HepG2 (cell line): ENCODE results near the gene ATP10A.

Source experiments
- FOXP1 ChIP-seq, 2 experiments: fragments of 450-650 bp in 1 of 2; IDR thresholded peaks; 2 replicates each; pipeline ENCODE4 v1.6.1; 2017 to 2018; ENCODE audit warnings: antibody characterized with exemption in 1 of 2
- GPN1 ChIP-seq: sonication (generic); formaldehyde crosslinking; IDR thresholded peaks from 2 replicates; pipeline ENCODE4 v1.5.1; 2020; ENCODE audit warnings: missing genetic modification reagents, borderline replicate concordance
- GTF2F1 ChIP-seq: fragments of 150-350 bp; IDR thresholded peaks from 2 replicates; pipeline ENCODE4 v1.6.1; 2014; ENCODE audit warnings: low read length
- MYNN ChIP-seq: sonication (generic); formaldehyde crosslinking; IDR thresholded peaks from 2 replicates; pipeline ENCODE4 v1.4.0; 2020; ENCODE audit warnings: mild to moderate bottlenecking, low read depth, missing genetic modification reagents
- PITX1 ChIP-seq: sonication (generic); formaldehyde crosslinking; IDR thresholded peaks from 2 replicates; pipeline ENCODE4 v1.5.1; 2020; ENCODE audit warnings: mild to moderate bottlenecking, missing genetic modification reagents
- POLR2A ChIP-seq, 2 experiments: IDR thresholded peaks; 2 replicates each; pipeline ENCODE4 v1.6.1; 2011; ENCODE audit warnings: low read depth in 2 of 2, low read length in 2 of 2, mild to moderate bottlenecking in 1 of 2, moderate library complexity in 1 of 2; ENCODE audit not compliant: insufficient read depth in 1 of 2
- RXRA ChIP-seq: sonication (generic); formaldehyde crosslinking; IDR thresholded peaks from 2 replicates; pipeline ENCODE4 v1.5.1; 2020; ENCODE audit warnings: missing genetic modification reagents
- ZFP36 ChIP-seq: fragments of 150-350 bp; IDR thresholded peaks from 2 replicates; pipeline ENCODE4 v1.6.1; 2018; ENCODE audit warnings: borderline replicate concordance, low read length, low read depth; ENCODE audit not compliant: partially characterized antibody
- ZNF124 ChIP-seq: sonication (generic); formaldehyde crosslinking; IDR thresholded peaks from 2 replicates; pipeline ENCODE4 v1.4.0; 2020; ENCODE audit warnings: missing genetic modification reagents

- TF ChIP-seq GTF2F1: no peak
- TF ChIP-seq ZFP36: no peak
- no peak for TF ChIP-seq FOXP1 (IDR thresholded peaks at IDR 0.05)
- no peak for TF ChIP-seq FOXP1 (CRISPR knock-in tag; IDR thresholded peaks at IDR 0.05)
- TF ChIP-seq PITX1 (CRISPR knock-in tag): no peak
- TF ChIP-seq RXRA (CRISPR knock-in tag): no peak
- TF ChIP-seq MYNN (CRISPR knock-in tag): no peak
- no peak for TF ChIP-seq ZNF124
- no peak for TF ChIP-seq POLR2A (IDR thresholded peaks at IDR 0.05; ENCODE audit: insufficient read depth in 1 of 2, low read depth in 2 of 2, low read length in 2 of 2)
- TF ChIP-seq GPN1: no peak
Measured at GRCh38 chr15:25875566-25875965, 12.4 kb upstream of the ATP10A start.
